Left renal pelvis (tissue), 4 donors: ENCODE data around the gene ROPN1L. TPM values are rescaled to one million over a fixed set of nuclear protein-coding genes. Genes with fewer than 3 reads are reported as not detected.
"Not testable (repeated sequence)": the region's sequence is repeated elsewhere in the genome, so short reads cannot be mapped to it uniquely, and the experiment has no call there.

ENCODE experiments used
- DNase-seq, 4 donors: peaks; one replicate each; pipeline ENCODE4 v3.0.0-alpha.2; 2013; ENCODE audit warnings: low read depth in 4 of 4, low spot score in 3 of 4
- polyA plus RNA-seq, 4 donors: library from polyadenylated mRNA; unstranded; fragments of 120-200 nt; gene quantifications; one replicate each; pipeline ENCODE4 v1.2.1, GENCODE V29; 2013; ENCODE audit not compliant: insufficient read length in 4 of 4

The ROPN1L gene
- polyA plus RNA-seq, 4 donors: 0.12 to 0.89 (median 0.68) TPM

- DNase-seq: no peak
Measured at GRCh38 chr5:10475931-10476676, 34.4 kb downstream of the ROPN1L start.

GRCh38 chr5:10476878-10477277 is 35.2 kb downstream of the ROPN1L start:
- DNase-seq: no peak

GRCh38 chr5:10477943-10478342 is 36.3 kb downstream of the ROPN1L start:
- DNase-seq: no peak

GRCh38 chr5:10478436-10478835 is 36.8 kb downstream of the ROPN1L start:
- no peak for DNase-seq

GRCh38 chr5:10479154-10479721 is 37.6 kb downstream of the ROPN1L start:
- no peak for DNase-seq

GRCh38 chr5:10480237-10480985 is 38.7 kb downstream of the ROPN1L start:
- no peak for DNase-seq

GRCh38 chr5:10481241-10481935 is 39.7 kb downstream of the ROPN1L start:
- DNase-seq: no peak

- DNase-seq: no peak
Measured at GRCh38 chr5:10482791-10483530, 41.3 kb downstream of the ROPN1L start.

- no peak for DNase-seq
Measured at GRCh38 chr5:10484774-10485141, 43.1 kb downstream of the ROPN1L start.

GRCh38 chr5:10485142-10485795 is 43.6 kb downstream of the ROPN1L start:
- no peak for DNase-seq

GRCh38 chr5:10485897-10486296 is 44.2 kb downstream of the ROPN1L start:
- DNase-seq: no peak

- DNase-seq: no peak
Measured at GRCh38 chr5:10486511-10487344, 45.0 kb downstream of the ROPN1L start.

GRCh38 chr5:10488144-10488543 is 46.5 kb downstream of the ROPN1L start:
- no peak for DNase-seq

GRCh38 chr5:10489810-10490426 is 48.2 kb downstream of the ROPN1L start:
- DNase-seq: no peak

- no peak for DNase-seq
Measured at GRCh38 chr5:10490927-10491672, 49.4 kb downstream of the ROPN1L start.

- no peak for DNase-seq
Measured at GRCh38 chr5:10491673-10492026, 50.0 kb downstream of the ROPN1L start.

- no peak for DNase-seq
Measured at GRCh38 chr5:10493884-10494283, 52.2 kb downstream of the ROPN1L start.

GRCh38 chr5:10494497-10494896 is 52.8 kb downstream of the ROPN1L start:
- not testable (repeated sequence) for DNase-seq
